Keratinocyte (primary cell): ENCODE results near the gene CARMIL1.

Experiments
- EZH2 ChIP-seq: IDR thresholded peaks from one replicate; pipeline ENCODE4 v1.6.1; 2012; ENCODE audit warnings: inconsistent platforms, mild to moderate bottlenecking, low read length, moderate library complexity
- TF ChIP-seq, protein P1 (sequence below), 3 experiments: IDR thresholded peaks in 1 of 3; conservative IDR thresholded peaks in 1 of 3; optimal IDR thresholded peaks in 1 of 3; 2 replicates in 2 of 3; 3 replicates in 1 of 3; pipeline versions ENCODE3 to v1.5.1; 2011; ENCODE audit warnings: low read length in 3 of 3, mild to moderate bottlenecking in 3 of 3, moderate library complexity in 2 of 3, control low read depth in 1 of 3, inconsistent platforms in 1 of 3; ENCODE audit not compliant: insufficient read depth in 2 of 3; ENCODE audit errors: extremely low read depth in 1 of 3

DNA sequence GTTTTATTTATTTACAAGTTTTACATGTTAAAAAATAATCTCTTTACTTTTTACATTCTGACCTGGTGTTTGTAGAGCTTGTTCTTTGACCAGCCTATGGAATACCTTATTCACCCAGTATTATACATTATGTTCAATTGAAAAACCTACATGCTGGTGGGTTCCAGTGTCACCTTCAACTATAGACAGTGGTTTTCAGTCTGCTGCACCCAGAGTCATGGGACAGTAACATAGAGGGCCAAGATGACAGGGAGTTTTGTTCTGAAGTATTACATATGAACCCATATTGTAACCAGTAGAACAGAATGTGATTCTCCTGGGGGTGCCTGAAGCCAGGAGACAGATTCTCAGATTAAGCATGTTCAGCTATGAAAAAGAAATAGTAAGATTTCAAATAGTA is 233.4 kb downstream of the CARMIL1 start:
- TF ChIP-seq, protein P1, sequence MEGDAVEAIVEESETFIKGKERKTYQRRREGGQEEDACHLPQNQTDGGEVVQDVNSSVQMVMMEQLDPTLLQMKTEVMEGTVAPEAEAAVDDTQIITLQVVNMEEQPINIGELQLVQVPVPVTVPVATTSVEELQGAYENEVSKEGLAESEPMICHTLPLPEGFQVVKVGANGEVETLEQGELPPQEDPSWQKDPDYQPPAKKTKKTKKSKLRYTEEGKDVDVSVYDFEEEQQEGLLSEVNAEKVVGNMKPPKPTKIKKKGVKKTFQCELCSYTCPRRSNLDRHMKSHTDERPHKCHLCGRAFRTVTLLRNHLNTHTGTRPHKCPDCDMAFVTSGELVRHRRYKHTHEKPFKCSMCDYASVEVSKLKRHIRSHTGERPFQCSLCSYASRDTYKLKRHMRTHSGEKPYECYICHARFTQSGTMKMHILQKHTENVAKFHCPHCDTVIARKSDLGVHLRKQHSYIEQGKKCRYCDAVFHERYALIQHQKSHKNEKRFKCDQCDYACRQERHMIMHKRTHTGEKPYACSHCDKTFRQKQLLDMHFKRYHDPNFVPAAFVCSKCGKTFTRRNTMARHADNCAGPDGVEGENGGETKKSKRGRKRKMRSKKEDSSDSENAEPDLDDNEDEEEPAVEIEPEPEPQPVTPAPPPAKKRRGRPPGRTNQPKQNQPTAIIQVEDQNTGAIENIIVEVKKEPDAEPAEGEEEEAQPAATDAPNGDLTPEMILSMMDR (optimal IDR thresholded peaks at IDR 0.05 in 1 of 3, IDR thresholded peaks at IDR 0.05 in 1 of 3, conservative IDR thresholded peaks at IDR 0.05 in 1 of 3; ENCODE audit: extremely low read depth in 1 of 3, insufficient read depth in 2 of 3, low read length in 3 of 3), result no peak
- TF ChIP-seq EZH2, result no peak
